HG03575 (cell line): ENCODE measurements around the gene KANK2.
"Not testable (repeated sequence)": the region's sequence is repeated elsewhere in the genome, so short reads cannot be mapped to it uniquely, and the experiment has no call there.

Experiments
- ATAC-seq: cut with Tn5 transposase; IDR thresholded peaks from one replicate; pipeline ENCODE4 v1.9.1; 2021; ENCODE audit not compliant: unreplicated experiment, insufficient number of reproducible peaks, low FRiP score; ENCODE audit errors: extremely low read depth

KANK2 gene

DNA sequence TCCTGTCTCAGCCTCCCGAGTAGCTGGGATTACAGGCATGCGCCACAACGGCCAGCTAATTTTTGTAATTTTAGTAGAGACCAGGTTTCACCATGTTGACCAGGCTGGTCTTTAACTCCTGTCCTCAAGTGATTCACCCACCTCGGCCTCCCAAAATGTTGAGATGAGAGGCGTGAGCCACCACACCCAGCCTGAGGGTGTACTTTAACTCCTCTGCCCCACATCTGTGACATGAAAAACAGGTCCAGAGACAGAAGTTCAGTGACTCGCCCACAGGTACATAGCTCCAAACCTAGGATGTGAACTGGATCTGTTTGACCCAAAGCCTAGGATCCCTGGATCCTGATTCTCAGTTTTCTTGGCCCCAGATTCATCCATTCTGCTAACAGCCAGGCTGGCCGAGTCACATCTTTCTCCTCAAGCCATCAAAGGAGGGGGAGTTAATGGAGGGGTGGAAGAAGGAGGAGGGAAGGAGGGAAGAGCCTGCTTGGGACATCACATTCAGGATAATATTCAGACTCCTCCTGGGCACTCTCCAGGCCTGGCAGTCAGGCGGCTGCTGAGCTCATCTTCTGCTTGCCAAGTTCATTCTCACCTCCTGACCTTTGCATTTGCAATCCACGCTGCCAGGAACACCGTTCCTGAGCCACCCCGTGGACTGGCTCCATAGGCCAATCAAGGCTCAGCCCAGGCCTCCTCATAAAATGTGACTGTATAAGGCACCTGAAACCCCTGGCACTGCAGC lies 44.9 kb downstream of the KANK2 start:
- ATAC-seq = no peak

DNA sequence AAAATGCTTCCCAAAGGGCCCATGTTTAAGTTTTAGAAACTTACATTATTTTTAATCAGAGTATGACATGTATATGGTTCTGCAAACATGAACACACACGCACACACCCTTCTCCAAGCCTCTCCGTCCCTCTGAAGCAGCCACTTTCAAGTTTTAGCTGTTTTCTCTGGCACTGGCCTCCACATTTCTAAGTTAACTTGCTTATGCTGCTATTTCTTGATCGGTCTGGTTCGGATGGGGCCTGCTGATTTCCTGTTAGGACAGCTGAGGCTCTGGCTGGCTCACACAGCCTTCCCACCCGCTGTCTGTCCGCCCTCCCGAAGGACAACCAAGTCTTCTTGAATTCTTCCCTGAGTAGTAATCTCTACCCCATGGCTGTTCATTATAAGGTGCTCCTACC lies 46.2 kb downstream of the KANK2 start:
- no peak for ATAC-seq

GRCh38 chr19:11148001-11148400 lies 49.3 kb downstream of the KANK2 start:
- no peak for ATAC-seq

DNA sequence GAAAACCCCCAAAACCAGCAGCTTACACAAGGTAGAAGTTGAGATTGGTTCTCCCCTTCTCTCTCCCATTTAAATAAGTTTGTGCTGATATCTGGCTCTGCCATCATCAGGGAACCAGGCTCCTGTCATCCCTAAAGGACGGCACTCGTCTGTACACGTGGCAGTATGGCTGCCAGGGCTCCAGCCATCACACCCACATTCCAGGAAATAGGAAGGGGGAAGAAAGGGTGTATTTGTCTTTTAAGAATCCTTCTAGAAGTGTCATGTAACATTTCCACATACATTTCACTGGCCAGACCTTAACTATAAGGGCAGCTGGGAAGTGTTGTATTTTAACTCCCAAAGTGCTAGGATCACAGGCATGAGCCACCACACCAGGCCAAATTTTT lies 51.8 kb downstream of the KANK2 start:
- ATAC-seq = no peak

DNA sequence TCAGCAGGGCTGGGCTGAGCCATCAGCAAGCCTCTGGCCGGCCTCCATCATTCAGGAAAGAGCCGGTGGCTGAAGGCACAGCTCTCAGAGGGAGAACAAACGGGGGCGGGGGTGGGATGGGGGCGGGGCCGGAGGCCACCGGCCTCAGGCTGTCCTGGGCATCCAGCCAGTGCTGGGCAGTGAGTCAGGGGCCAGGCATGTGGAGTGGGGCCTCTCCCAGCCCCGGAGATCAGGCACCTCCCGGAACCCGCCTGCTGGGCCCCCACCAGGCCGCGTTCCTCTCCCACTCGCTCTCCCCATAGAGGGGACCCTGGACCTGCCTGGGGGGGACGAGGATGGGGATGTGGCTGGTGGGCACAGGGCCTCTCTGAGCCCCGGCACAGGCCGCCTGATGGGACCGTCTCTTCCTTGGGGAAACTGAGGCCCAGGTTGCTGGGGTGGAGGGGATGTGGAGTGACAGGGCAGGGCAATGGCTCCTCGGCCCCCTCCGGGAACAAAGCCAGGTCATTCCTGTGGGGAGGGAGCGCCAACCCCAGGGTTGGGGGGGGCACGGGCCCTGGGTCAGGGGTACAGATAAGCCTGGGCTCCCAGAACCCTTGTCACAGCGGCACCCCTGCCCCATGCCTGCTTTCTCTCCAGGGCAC lies 54.7 kb downstream of the KANK2 start:
- no peak for ATAC-seq

- no peak for ATAC-seq
Observed at GRCh38 chr19:11141937-11142527, 55.3 kb downstream of the KANK2 start.

DNA sequence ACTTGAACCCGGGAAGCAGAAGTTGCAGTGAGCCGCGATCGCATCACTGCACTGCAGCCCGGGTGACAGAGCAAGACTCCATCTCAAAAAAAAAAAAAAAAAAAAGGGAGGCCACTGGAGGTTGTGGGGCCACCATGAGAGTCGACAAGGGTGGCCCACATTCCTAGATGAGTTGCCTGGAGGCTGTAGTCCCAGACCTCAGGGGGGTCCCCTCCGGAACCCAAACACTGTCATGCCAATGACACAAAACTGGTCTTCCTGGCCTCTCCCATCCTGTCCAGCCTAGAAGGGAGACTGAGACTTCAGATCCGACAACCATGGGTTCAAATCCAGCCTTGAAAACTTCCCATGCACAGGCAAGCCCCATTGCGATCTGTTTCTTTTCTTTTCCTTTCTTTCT lies 56.4 kb downstream of the KANK2 start:
- no peak for ATAC-seq

- ATAC-seq = not testable (repeated sequence)
Observed at GRCh38 chr19:11140023-11140538, 57.3 kb downstream of the KANK2 start.

DNA sequence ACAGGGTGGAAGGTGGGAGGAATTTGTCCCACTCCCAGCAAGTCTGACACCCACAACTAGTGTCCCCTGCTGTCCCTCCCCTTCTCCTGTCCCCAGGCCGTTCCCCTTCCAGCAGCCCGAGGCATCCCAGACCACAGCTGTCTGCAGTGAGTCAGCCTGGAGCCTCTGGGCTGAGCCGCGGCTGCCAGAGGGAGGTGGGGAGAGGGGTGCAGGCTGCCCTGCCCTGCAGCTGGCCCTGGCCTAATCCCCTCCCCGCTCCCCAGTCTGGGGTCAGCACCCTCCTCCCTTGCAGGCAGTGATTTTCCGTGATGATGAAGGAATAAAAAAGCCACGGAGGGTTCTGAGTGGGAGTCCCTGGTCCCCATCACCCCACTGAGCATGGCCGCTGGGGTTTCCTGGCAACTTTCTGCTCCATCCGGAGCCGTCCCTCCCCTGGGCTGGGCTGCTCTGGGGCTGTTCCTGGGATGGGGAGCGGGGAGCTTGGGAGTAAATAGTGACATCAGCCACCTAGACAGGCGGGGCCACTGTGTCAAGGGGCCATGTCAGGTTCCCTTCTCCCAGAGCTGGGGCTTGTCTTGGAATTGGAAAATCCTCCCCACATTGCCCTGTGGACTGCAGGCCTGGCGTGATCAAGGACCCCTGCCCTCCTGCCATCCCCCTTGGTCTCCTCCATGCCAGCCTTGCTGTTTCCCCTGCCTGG lies 58.6 kb downstream of the KANK2 start:
- ATAC-seq = no peak

GRCh38 chr19:11137542-11138384 lies 59.6 kb downstream of the KANK2 start:
- ATAC-seq = no peak

- no peak for ATAC-seq
Observed at GRCh38 chr19:11136400-11137101, 60.8 kb downstream of the KANK2 start.

GRCh38 chr19:11131471-11131870 lies 65.9 kb downstream of the KANK2 start:
- ATAC-seq = no peak

DNA sequence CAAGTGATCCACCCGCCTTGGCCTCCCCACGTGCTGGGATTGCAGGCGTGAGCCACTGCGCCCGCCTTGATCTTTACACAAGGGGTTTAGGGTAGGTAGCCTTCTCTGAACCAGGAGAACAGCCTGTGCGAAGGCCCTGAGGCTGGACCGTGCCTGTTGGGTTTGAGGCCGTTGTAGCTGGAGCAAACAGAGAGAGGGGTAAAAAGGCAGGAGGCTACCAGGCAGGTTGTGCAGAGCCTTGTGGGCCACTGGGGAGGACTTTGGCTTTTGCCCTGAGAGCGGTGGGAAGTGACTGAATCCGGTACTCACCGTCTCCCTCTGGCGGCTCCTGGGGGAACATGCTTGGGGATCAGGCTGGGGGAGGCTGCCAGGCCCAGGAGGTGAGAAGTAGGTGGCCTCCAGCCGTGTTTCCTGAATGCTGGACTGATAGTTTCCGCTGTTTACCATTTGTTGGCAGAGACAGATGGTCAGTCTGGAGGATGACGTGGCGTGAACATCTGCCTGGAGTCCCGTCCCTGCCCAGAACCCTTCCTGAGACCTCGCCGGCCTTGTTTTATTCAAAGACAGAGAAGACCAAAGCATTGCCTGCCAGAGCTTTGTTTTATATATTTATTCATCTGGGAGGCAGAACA lies 66.4 kb downstream of the KANK2 start:
- no peak for ATAC-seq

- ATAC-seq = no peak
Observed at GRCh38 chr19:11127905-11128304, 69.4 kb downstream of the KANK2 start.

DNA sequence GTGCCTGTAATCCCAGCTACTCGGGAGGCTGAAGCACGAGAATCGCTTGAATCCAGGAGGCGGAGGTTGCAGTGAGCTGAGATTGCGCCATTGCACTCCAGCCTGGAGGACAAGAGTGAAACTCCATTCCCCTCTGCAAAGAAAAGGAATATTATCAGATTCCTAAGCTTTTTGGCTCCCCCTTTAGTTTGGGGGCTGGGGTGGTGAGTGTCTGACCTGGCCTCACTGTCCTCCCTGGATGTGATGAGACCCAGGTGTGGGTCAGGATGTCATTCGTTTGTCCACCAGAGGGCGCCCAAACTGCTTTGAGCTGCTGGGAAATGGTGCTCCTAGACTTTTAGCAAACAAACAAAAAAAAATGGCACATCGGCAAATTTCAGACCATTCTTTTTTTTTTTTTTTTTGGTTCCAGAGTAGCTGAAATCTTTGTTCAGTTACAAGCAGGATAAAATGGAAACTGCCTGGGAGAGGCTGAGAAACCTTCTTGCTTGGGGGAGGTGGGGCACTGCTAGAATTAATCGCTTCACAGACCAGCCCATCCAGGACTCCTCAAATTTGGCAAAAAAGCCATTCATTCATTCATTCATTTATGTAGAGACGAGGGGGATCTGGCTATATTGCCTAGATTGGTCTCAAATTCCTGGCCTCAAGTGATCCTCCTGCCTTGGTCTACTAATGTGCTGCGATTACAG lies 71.2 kb downstream of the KANK2 start:
- no peak for ATAC-seq

- ATAC-seq = not testable (repeated sequence)
Observed at GRCh38 chr19:11124157-11124556, 73.2 kb downstream of the KANK2 start.

DNA sequence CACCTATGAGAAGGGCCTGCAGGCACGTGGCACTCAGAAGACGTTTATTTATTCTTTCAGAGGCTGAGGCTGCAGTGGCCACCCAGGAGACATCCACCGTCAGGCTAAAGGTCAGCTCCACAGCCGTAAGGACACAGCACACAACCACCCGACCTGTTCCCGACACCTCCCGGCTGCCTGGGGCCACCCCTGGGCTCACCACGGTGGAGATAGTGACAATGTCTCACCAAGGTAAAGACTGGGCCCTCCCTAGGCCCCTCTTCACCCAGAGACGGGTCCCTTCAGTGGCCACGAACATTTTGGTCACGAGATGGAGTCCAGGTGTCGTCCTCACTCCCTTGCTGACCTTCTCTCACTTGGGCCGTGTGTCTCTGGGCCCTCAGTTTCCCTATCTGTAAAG lies 74.2 kb downstream of the KANK2 start:
- no peak for ATAC-seq
